Measurements from ENCODE around the gene SNX8. TPM values are rescaled to one million over a fixed set of nuclear protein-coding genes. Genes with fewer than 3 reads are reported as not detected.

SNX8 gene
- total RNA-seq, 1 experiment from 2014 or later: 40.6 TPM

DNA sequence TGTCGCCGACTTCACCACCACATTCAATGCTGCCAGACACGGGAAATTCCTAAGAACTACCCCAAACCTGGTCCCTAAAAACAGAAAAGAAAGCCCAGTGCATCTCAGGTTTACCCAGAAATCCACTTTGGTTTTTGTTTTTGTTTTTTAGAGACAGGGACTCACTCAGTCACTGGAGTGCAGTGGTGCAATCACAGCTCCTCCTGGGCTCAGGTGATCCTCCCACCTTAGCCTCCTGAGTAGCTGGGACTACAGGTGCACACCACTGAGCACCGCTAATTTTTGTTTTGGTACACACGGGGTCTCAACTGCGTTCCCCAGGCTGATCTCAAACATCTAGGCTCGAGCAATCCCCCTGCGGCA lies 104.3 kb downstream of the SNX8 start:
- Mint-ChIP-seq H3K27me3 (ENCODE audit: low read depth) (no peaks in the 10 kb centered on the region), H3K4me1 (no peaks in the 10 kb centered on the region), H3K9me3 (peaks cover 1 to 2% of the 10 kb centered on the region in 2 experiments; a peak in 2 of 5 replicates), H3K36me3 (ENCODE audit: insufficient read depth in 1 of 3, low read depth in 3 of 3) (peaks cover 46 to 78% (median 78%) of the 10 kb centered on the region in 3 experiments), H3K27ac (peak overlapping the region; percentile 68 to 91 (median 81); a peak in 4 of 7 replicates), H3K4me3 (no peak overlapping the region; a peak in 1 of 5 replicates)
- Histone ChIP-seq H3K27ac (ENCODE audit: insufficient read length, low read depth, low read length) (no peak overlapping the region), H3K79me2 (ENCODE audit: insufficient read depth, low read length) (no peaks in the 10 kb centered on the region), H2AFZ (ENCODE audit: low read length) (no peak overlapping the region), H4K20me1 (ENCODE audit: control insufficient read depth, insufficient read depth, insufficient read length) (no peaks in the 10 kb centered on the region), H2AK5ac (ENCODE audit: insufficient read length, low read length) (no peak overlapping the region), H3K18ac (ENCODE audit: insufficient read length, low read depth, low read length) (no peak overlapping the region), H2BK12ac (ENCODE audit: insufficient read length, low read depth, low read length) (no peak overlapping the region), H3T11ph (ENCODE audit: low read length) (no peak overlapping the region), H2BK120ac (ENCODE audit: low read depth, low read length, poor library complexity, severe bottlenecking) (no peak overlapping the region), H3K27me3 (ENCODE audit: insufficient read depth, low read length) (no peaks in the 10 kb centered on the region), H3K9ac (ENCODE audit: extremely low read depth, insufficient read length, low read length) (no peak overlapping the region), H3K14ac (ENCODE audit: insufficient read depth, low read length) (no peak overlapping the region), H2BK15ac (ENCODE audit: low read depth, low read length) (no peak overlapping the region), H3K56ac (ENCODE audit: insufficient read length, low read depth, low read length) (no peak overlapping the region), H2BK5ac (ENCODE audit: insufficient read length, low read length) (no peak overlapping the region), H3K9me3 (ENCODE audit: control insufficient read depth, low read depth, low read length) (no peaks in the 10 kb centered on the region), H4K8ac (replicated peaks; ENCODE audit: insufficient read length, low read depth, low read length) (no peak overlapping the region), H3K4me2 (ENCODE audit: insufficient read depth, insufficient read length, low read length) (no peak overlapping the region), H2BK20ac (ENCODE audit: low read depth, low read length, poor library complexity, severe bottlenecking) (no peak overlapping the region), H4K91ac (ENCODE audit: insufficient read length, low read depth, low read length) (no peak overlapping the region), H3K4ac (ENCODE audit: low read depth, low read length) (no peak overlapping the region), H4K5ac (ENCODE audit: insufficient read length, low read depth, low read length) (no peak overlapping the region), H3K23me2 (ENCODE audit: insufficient read length, low read depth, low read length, poor library complexity, severe bottlenecking) (no peaks in the 10 kb centered on the region), H3K79me1 (ENCODE audit: insufficient read depth, low read depth, low read length, poor library complexity, severe bottlenecking) (no peaks in the 10 kb centered on the region), H3K4me1 (ENCODE audit: insufficient read depth, low read length) (no peaks in the 10 kb centered on the region), H3K23ac (ENCODE audit: insufficient read length, low read depth, low read length) (no peak overlapping the region)
- TF ChIP-seq, protein P1, sequence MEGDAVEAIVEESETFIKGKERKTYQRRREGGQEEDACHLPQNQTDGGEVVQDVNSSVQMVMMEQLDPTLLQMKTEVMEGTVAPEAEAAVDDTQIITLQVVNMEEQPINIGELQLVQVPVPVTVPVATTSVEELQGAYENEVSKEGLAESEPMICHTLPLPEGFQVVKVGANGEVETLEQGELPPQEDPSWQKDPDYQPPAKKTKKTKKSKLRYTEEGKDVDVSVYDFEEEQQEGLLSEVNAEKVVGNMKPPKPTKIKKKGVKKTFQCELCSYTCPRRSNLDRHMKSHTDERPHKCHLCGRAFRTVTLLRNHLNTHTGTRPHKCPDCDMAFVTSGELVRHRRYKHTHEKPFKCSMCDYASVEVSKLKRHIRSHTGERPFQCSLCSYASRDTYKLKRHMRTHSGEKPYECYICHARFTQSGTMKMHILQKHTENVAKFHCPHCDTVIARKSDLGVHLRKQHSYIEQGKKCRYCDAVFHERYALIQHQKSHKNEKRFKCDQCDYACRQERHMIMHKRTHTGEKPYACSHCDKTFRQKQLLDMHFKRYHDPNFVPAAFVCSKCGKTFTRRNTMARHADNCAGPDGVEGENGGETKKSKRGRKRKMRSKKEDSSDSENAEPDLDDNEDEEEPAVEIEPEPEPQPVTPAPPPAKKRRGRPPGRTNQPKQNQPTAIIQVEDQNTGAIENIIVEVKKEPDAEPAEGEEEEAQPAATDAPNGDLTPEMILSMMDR (conservative IDR thresholded peaks at IDR 0.05): no peak
- no CpG with 5 or more reads among the region's 8 CpGs for WGBS (ENCODE audit: extremely low coverage, insufficient read length, low lambda C conversion rate)
- DNase-seq: no peak

All from H9 (cell line).